Upper lobe of right lung (tissue), 1 donor: ENCODE results near the gene ADAMTS15. TPM values are rescaled to one million over a fixed set of nuclear protein-coding genes. Genes with fewer than 3 reads are reported as not detected.
A peak's percentile ranks its signal among the peaks of the same experiment; 100 is the strongest.

ENCODE experiments used
- ATAC-seq: fragments of 200-7000 bp; cut with Tn5 transposase; one replicate; pipeline ENCODE4 v1.9.1; 2020; ENCODE audit warnings: mild to moderate bottlenecking, moderate library complexity
- DNase-seq: peaks from one replicate; pipeline ENCODE4 v3.0.0-alpha.2; 2020
- H3K27ac ChIP-seq: fragments of 200-600 bp; one replicate; pipeline ENCODE4 v1.8.0; 2022
- H3K27me3 ChIP-seq: fragments of 200-600 bp; one replicate; pipeline ENCODE4 v1.8.0; 2022; ENCODE audit warnings: mild to moderate bottlenecking
- H3K36me3 ChIP-seq: fragments of 200-600 bp; one replicate; pipeline ENCODE4 v1.8.0; 2022
- H3K4me1 ChIP-seq: fragments of 200-600 bp; one replicate; pipeline ENCODE4 v1.8.0; 2022
- H3K4me3 ChIP-seq: fragments of 200-600 bp; one replicate; pipeline ENCODE4 v1.8.0; 2022; ENCODE audit warnings: mild to moderate bottlenecking
- H3K9me3 ChIP-seq: fragments of 200-600 bp; one replicate; pipeline ENCODE4 v1.8.0; 2022
- CTCF ChIP-seq: fragments of 200-600 bp; IDR thresholded peaks from one replicate; pipeline ENCODE4 v1.8.0; 2022; ENCODE audit warnings: antibody characterized with exemption
- intact Hi-C: fragments of 100-400 bp; cut with DNase I; formaldehyde crosslinking; loops from one replicate; pipeline ENCODE4 v1.11.0; 2022
- long read RNA-seq: library from polyadenylated mRNA; unstranded; transcript quantifications from one replicate; pipeline ENCODE4 v2.0.0, GENCODE V29; 2021
- total RNA-seq: library from RNA; stranded (reverse); fragmentation: NEBNext Ultra II Directional; extraction: Animal tissue kit (Norgen Biotek cat#: 25700); gene quantifications from one replicate; pipeline ENCODE4 v1.2.1, GENCODE V29; 2021
- donor health status: DM: no; HTN: yes; CAD: no; lungs with severe emphysema.

The ADAMTS15 gene
- 8.2 TPM for total RNA-seq
- long read RNA-seq, full-length matches to known transcripts, result 2 of 6 reads
- long read RNA-seq, partial matches to known transcripts, result 1 of 6 reads
- long read RNA-seq, other reads (novel, unspliced or antisense), result 3 of 6 reads

GRCh38 chr11:130448416-130449309, at the start of gene ADAMTS15:
Gene ADAMTS15 (plus strand): TSS chr11:130448645. CDS start chr11:130448974, 329 bp downstream.
- DNase-seq, result peak; percentile 93
- intact Hi-C loops, result no loop called here

GRCh38 chr11:130399196-130399595, 49.2 kb upstream of the ADAMTS15 start:
- Histone ChIP-seq H3K4me3 (no peak overlapping the region), H3K9me3 (no peaks in the 10 kb centered on the region), H3K27ac (no peak overlapping the region), H3K27me3 (no peaks in the 10 kb centered on the region), H3K4me1 (peaks cover 10% of the 10 kb centered on the region), H3K36me3 (no peaks in the 10 kb centered on the region)
- ATAC-seq (no peak), DNase-seq (no peak)
- intact Hi-C loops, result no loop called here
- TF ChIP-seq CTCF, result no peak

More at GRCh38 chr11:130448416-130449309, at the start of gene ADAMTS15:
- Histone ChIP-seq H3K9me3 (no peaks in the 10 kb centered on the region), H3K27me3 (peaks cover 11% of the 10 kb centered on the region), H3K4me3 (peak within 1 kb of the TSS; percentile 62), H3K27ac (peak within 1 kb of the TSS; percentile 75), H3K4me1 (no peaks in the 10 kb centered on the region), H3K36me3 (no peaks in the 10 kb centered on the region)
- peak; percentile 92 for ATAC-seq
- TF ChIP-seq CTCF, result no peak

GRCh38 chr11:130400781-130401483, 47.5 kb upstream of the ADAMTS15 start:
- no peak overlapping the region for H3K4me3 ChIP-seq
- TF ChIP-seq CTCF, result no peak

GRCh38 chr11:130402570-130402969, 45.9 kb upstream of the ADAMTS15 start:
- no peaks in the 10 kb centered on the region for H3K27me3 ChIP-seq

More at GRCh38 chr11:130400781-130401483, 47.5 kb upstream of the ADAMTS15 start:
- H3K4me1 ChIP-seq, result peaks cover 10% of the 10 kb centered on the region
- ATAC-seq, result no peak
- H3K27ac ChIP-seq, result peak overlapping the region; percentile 58
- H3K36me3 ChIP-seq, result no peaks in the 10 kb centered on the region
- no peak for DNase-seq
- no peaks in the 10 kb centered on the region for H3K9me3 ChIP-seq
- H3K27me3 ChIP-seq, result no peaks in the 10 kb centered on the region
- intact Hi-C loops, result no loop called here

More at GRCh38 chr11:130402570-130402969, 45.9 kb upstream of the ADAMTS15 start:
- H3K9me3 ChIP-seq, result no peaks in the 10 kb centered on the region
- intact Hi-C loops, result no loop called here
- no peak overlapping the region for H3K4me3 ChIP-seq
- ATAC-seq (no peak), DNase-seq (no peak)
- peaks cover 10% of the 10 kb centered on the region for H3K4me1 ChIP-seq
- H3K36me3 ChIP-seq, result no peaks in the 10 kb centered on the region
- H3K27ac ChIP-seq, result peak overlapping the region; percentile 39
- TF ChIP-seq CTCF, result no peak
